HG02938 (cell line): ENCODE data around the gene CSAD.
"Not testable (repeated sequence)": the region's sequence is repeated elsewhere in the genome, so short reads cannot be mapped to it uniquely, and the experiment has no call there.

Experiments
- ATAC-seq: cut with Tn5 transposase; IDR thresholded peaks from one replicate; pipeline ENCODE4 v1.9.1; 2021; ENCODE audit warnings: mild to moderate bottlenecking, moderate library complexity; ENCODE audit not compliant: unreplicated experiment

CSAD gene

GRCh38 chr12:53113136-53113705 is 67.5 kb downstream of the CSAD start:
- ATAC-seq, result no peak

GRCh38 chr12:53112431-53112830 is 68.3 kb downstream of the CSAD start:
- not testable (repeated sequence) for ATAC-seq
